ENCODE data around the gene TNS3. TPM values are rescaled to one million over a fixed set of nuclear protein-coding genes. Genes with fewer than 3 reads are reported as not detected.

Gene TNS3
- total and polyA plus RNA-seq, 2 experiments from 2014 or later = 2.7 to 5.7 TPM

- no peaks in the 10 kb centered on the region for H3K9me3 ChIP-seq (ENCODE audit: low read depth)
- no peak for DNase-seq (ENCODE audit: low read depth in 1 of 2, low spot score in 1 of 2)
- no peaks in the 10 kb centered on the region for H3K36me3 ChIP-seq
- no peaks in the 10 kb centered on the region for H3K4me1 ChIP-seq (ENCODE audit: low read depth)
- H3K27me3 ChIP-seq = no peaks in the 10 kb centered on the region
- no peak overlapping the region for H3K4me3 ChIP-seq
- H3K27ac ChIP-seq = no peak overlapping the region
- TF ChIP-seq CTCF (IDR thresholded peaks at IDR 0.05; ENCODE audit: low read depth, low read length) = no peak
These were observed 312.8 kb downstream of the TNS3 start for GRCh38 chr7:47268851-47269836.

GRCh38 chr7:47267346-47267745, 314.6 kb downstream of the TNS3 start:
- H3K4me1 ChIP-seq (ENCODE audit: low read depth) = no peaks in the 10 kb centered on the region
- no peak overlapping the region for H3K27ac ChIP-seq
- H3K36me3 ChIP-seq = no peaks in the 10 kb centered on the region
- no peak overlapping the region for H3K4me3 ChIP-seq
- H3K9me3 ChIP-seq (ENCODE audit: low read depth) = no peaks in the 10 kb centered on the region
- no peak for TF ChIP-seq CTCF (IDR thresholded peaks at IDR 0.05; ENCODE audit: low read depth, low read length)
- no peaks in the 10 kb centered on the region for H3K27me3 ChIP-seq
- no peak for DNase-seq (ENCODE audit: low read depth in 1 of 2, low spot score in 1 of 2)

GRCh38 chr7:47266799-47267198, 315.1 kb downstream of the TNS3 start:
- Histone ChIP-seq H3K27me3 (no peaks in the 10 kb centered on the region), H3K4me3 (no peak overlapping the region), H3K4me1 (ENCODE audit: low read depth) (no peaks in the 10 kb centered on the region), H3K36me3 (no peaks in the 10 kb centered on the region), H3K9me3 (ENCODE audit: low read depth) (no peaks in the 10 kb centered on the region), H3K27ac (no peak overlapping the region)
- DNase-seq (ENCODE audit: low read depth in 1 of 2, low spot score in 1 of 2) = peak in 1 of 2 donors; percentile 13
- TF ChIP-seq CTCF (IDR thresholded peaks at IDR 0.05; ENCODE audit: low read depth, low read length) = no peak

GRCh38 chr7:47266131-47266706, 315.7 kb downstream of the TNS3 start:
- Histone ChIP-seq H3K4me1 (ENCODE audit: low read depth) (no peaks in the 10 kb centered on the region), H3K36me3 (no peaks in the 10 kb centered on the region), H3K27ac (no peak overlapping the region), H3K4me3 (no peak overlapping the region), H3K9me3 (ENCODE audit: low read depth) (no peaks in the 10 kb centered on the region), H3K27me3 (no peaks in the 10 kb centered on the region)
- TF ChIP-seq CTCF (IDR thresholded peaks at IDR 0.05; ENCODE audit: low read depth, low read length) = peak; percentile 92
- peak; percentile 74 to 83 for DNase-seq (ENCODE audit: low read depth in 1 of 2, low spot score in 1 of 2)

GRCh38 chr7:47265621-47266020, 316.3 kb downstream of the TNS3 start:
- Histone ChIP-seq H3K27me3 (no peaks in the 10 kb centered on the region), H3K36me3 (no peaks in the 10 kb centered on the region), H3K27ac (no peak overlapping the region), H3K4me3 (no peak overlapping the region), H3K9me3 (ENCODE audit: low read depth) (no peaks in the 10 kb centered on the region), H3K4me1 (ENCODE audit: low read depth) (no peaks in the 10 kb centered on the region)
- DNase-seq (ENCODE audit: low read depth in 1 of 2, low spot score in 1 of 2) = no peak
- no peak for TF ChIP-seq CTCF (IDR thresholded peaks at IDR 0.05; ENCODE audit: low read depth, low read length)

Data from cardiac muscle cell (in vitro differentiated cells and primary cell).